Measurements from ENCODE around the gene PLPPR1.

- no peak for TF ChIP-seq CTCF (conservative IDR thresholded peaks at IDR 0.05; ENCODE audit: low read length)
- TF ChIP-seq EZH2phosphoT487 (IDR thresholded peaks at IDR 0.05; ENCODE audit: borderline replicate concordance) = no peak
Measured at GRCh38 chr9:101341958-101342357, 313.4 kb downstream of the PLPPR1 start.

Measured in Loucy (cell line).